ENCODE measurements around the gene MEGF10.

Gene MEGF10

DNA sequence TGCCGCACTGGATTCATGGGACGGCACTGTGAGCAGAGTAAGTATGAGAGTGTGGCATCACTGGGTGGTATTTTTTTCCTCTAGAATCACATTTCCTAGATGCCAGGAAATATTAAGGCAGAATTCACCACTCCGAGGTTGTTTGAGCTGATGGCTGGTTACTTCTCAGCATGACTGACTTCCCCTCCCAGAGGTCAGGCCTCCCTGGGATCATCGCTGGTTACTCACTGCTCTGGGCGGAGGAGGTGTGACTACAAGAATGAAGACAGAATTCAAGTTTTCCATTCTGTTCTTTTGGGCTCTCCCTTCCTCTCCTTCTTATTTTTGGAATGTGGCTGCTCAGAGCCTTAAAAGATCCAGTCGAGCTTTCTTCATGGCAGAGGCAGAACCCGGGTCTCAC lies 150.2 kb downstream of the MEGF10 start:
- no peak for DNase-seq (ENCODE audit: low spot score)

DNA sequence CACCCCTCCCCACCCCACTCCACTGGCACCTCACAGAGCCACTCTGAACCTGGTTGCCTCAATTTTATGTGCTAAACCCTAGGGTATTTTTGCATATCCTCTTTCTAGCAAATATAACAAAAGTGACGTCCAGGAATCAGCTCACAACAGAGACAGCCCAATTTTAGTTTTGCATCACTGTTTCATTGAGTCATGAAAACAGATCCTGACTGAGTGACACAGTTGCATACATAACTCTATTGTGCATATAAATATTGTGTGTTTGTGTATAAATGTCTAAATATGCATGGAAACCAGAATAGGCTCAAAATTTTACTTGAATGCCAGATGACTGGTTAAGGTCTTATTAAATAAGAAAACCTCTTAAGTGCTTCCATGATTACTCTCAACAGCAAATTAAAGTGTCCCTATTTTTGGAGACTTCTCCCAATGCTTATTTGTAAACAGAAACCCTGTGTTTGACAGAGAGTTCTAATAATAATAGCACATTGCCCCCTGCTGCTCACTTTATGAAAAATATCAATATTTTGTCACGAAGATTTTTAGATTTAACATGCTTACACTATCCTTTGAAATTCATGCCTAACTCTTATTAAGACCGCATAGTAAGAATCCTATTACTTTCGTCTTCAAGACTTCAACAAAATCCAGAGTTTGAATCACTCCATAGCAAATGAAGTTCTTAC lies 151.3 kb downstream of the MEGF10 start:
- DNase-seq (ENCODE audit: low spot score) = no peak

DNA sequence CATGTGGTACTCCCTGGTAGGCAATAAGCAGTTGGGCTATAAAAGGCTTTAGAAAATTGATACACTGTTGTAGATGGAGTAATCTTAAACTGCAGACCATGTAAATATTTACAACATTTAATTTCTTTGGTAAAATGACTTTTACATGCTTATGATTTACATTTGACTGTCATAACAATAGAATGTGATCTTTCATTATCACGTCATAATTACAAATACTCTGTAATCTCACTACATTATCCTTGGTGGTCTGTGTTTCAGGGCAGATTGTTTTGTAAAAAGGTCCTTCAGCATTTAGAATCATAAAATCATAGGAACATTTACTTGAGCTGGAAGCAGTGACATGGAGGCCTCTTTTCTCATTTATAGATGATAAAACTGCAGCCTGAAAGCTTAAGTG lies 153.6 kb downstream of the MEGF10 start:
- no peak for DNase-seq (ENCODE audit: low spot score)

DNA sequence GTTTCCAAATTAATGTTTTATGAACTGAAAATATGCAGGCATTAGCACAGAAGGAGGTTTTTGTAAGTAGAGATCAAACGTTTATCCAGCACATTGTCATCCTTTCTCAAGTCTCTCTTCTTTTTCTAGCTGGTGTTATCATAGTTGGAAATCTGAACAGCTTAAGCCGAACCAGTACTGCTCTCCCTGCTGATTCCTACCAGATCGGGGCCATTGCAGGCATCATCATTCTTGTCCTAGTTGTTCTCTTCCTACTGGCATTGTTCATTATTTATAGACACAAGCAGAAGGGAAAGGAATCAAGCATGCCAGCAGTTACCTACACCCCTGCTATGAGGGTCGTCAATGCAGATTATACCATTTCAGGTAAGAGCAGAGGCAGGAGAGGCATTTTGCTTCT lies 154.7 kb downstream of the MEGF10 start:
- DNase-seq (ENCODE audit: low spot score) = no peak

DNA sequence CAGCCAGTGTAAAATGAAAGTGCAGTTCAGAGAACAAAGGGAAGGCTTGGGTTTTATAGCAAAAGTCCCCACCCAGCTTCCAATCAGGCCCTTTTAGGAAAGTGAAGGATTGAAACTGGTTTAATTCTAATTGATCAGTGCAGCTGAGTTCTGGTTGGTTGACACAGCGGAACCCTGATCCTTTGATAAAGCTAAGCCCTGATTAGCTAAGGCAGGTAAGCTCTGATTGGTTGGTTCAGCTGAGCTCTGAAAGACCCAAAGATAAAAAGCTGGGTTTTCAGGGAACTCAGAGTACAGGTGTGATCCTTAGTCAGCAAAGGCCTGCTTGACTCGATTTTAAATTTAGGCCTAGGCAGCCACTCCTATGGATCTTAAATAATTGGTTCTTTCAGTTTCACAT lies 156.0 kb downstream of the MEGF10 start:
- DNase-seq (ENCODE audit: low spot score) = no peak

DNA sequence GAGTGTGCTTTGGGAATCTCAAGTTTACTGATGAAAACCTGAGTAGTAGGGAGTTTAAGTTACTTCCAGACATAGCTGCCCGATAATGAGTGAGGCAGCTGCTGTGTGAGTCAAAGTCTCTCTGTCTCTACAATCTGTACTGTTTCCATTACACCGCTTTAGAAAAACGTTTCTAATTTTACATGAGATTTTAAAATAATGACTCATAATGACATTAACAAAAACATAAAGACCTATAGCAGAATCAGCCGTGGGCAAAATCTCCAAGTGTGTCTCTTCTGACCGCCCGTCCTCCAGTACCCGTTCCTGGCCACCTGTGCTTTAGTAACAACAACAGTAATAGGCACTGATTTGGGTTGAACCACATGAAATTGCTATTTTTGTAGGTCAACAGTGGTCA lies 157.2 kb downstream of the MEGF10 start:
- no peak for DNase-seq (ENCODE audit: low spot score)

DNA sequence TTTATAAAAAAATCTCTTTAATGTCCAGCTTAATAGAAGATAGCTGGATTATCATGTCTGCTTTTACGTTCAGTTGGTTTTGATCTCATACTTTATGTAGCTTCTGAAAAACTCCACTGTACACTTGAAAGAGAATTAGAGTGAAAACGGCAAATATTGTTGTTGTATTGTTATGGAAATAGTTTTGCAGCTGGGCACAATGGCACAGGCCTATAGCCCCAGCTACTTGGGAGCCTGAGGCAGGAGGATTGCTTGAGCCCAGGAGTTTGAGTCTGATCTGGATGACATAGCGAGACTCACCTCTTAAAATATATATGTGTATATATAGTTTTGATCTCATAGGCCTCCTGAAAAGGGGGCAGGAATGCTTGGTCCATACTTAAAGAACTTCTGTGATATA lies 159.4 kb downstream of the MEGF10 start:
- DNase-seq (ENCODE audit: low spot score) = no peak

DNA sequence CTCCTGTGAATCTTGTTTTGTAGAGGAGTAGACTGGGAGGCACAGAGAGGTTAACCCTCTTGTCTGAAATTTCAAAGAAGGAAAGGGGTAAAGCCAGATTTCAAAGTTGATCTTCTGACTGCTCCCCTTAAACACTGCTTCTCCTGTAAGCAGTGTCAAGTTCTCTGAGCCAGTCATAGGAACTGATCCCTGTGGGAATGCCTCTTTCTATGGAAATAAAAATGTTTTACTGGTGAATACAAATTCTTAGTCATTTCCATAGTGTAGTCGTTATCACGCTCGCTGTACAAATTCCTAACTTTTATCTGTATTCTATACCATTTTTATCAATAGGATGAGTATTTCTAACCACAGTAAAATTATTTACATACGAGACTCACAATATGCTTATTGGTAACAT lies 160.5 kb downstream of the MEGF10 start:
- DNase-seq (ENCODE audit: low spot score) = no peak

DNA sequence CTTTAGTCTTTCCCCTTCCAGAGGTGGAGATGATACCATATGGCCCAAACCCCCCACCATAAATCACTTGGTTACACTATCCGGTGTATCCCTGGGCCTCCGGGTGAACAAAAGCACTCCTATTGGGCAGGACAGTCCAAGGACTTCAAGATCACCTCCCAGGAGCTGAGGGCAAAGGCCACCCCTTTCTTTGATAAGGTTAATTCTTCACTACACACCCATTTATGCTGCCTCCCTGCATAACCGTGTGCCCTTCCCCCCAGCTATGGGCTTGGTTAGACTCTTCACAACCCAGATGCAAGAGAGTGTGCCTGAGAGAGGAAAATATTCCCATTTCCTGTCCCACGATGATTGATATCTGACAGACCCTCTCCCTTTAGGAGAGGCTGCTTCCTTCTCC lies 162.0 kb downstream of the MEGF10 start:
- no peak for DNase-seq (ENCODE audit: low spot score)

DNA sequence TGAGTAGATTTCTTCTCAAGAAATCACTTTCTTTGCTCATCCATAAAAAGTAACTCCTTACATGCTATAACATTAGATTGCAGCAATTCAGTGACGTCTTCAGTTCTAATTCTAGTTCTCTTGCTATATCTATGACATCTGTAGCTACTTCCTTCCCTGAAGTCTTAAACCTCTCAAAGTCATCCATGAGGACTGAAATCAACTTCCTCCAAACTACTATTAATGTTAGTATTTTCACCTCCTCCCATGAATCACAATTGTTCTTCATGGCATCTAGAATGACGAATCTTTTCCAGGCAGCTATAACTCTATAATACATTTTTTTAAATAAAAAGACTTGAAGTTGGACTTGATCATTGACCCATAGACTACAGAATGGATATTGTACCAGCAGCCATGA lies 180.6 kb downstream of the MEGF10 start:
- DNase-seq (ENCODE audit: low spot score) = no peak

DNA sequence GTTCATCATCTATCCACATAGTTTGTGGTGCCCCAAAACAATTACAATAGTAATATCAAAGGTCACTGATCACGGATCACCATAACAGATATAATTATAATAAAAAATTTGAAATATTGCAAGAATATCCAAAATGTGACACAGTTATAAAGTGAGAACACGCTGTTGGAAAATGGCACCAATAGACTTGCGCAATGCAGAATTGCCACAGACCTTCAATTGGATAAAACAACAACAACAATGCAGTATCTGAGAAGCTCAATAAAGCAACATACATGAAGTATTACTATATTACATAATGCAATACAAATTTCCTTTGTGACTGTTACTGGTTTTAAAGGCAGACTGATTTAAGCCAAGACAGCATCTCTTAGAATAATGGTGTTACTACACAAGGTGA lies 182.1 kb downstream of the MEGF10 start:
- no peak for DNase-seq (ENCODE audit: low spot score)

DNA sequence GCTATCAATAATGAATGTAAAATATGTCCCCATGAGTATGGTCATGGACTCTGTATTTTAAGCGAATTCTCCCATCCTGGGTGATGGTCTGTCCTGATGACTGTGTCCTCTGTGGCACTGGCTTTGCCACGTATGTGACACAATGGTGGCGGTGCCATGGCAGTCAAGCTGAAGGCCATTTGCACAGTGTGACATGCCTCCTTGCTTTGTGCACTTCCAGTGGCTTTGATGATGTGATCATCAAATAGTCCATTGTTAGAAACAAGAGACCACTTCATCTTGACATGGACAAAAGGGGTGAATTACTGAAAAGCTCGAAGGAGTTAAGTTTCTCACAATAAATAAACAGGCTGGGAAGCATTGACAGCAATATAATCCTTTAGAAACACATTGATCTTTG lies 195.9 kb downstream of the MEGF10 start:
- DNase-seq (ENCODE audit: low spot score) = no peak

DNA sequence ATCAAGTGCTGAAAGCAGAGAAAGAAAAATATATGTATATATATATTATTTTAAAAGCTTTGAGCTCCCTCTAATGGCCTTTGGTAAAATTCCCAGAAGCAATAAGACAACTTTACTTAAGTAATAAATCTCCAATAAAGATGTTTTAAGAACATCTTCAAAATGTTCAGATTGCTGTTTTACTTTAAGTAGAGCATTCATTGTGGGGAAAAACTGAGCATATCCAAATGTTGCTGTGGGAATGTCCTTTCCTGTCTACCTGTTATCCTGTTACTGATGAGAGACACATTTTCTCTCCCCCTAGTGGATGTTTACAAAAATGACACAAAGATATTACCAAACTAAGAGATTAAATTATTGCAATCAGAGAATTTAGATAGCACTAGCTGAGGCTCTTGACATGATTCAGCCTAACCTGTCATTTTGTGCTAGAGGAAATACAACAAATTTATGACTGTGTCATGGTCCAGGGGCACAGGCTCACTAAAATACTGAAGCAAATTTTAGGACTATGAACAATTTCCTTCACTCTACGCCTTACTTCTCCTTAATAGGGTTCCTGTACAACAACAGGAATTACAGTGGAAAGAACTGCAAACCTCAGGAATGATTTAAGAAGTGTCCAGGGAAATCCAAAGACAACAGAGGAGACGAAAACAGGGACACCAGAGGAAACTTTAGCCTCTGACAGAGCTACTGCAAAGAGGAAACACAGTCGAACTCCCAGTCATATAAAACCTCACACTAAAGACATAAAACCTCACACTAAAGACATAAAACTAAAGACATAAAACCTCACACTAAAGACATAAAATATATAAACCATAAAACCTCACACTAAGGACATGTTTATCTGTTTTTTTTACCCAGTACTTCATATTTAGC lies 202.5 kb downstream of the MEGF10 start:
- peak; percentile 28 for DNase-seq (ENCODE audit: low spot score)

DNA sequence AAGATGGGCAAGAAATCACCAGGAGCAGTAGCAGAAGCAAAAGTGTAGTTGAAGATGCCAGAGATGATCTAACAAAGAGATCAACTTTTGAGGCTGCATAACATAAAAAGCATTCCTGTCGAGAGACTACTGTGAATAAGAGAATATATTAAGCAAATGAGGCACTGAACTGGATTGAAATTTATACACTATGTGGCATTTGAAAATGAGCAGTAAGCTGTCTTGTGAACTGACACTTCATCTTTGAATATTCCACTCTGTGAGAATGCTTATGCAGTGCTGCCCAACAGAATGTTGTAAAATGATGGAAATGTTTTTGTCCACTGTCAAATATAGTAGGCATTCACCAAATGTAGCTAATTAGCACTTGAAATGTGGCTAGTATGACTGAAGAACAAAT lies 208.0 kb downstream of the MEGF10 start:
- DNase-seq (ENCODE audit: low spot score) = no peak

DNA sequence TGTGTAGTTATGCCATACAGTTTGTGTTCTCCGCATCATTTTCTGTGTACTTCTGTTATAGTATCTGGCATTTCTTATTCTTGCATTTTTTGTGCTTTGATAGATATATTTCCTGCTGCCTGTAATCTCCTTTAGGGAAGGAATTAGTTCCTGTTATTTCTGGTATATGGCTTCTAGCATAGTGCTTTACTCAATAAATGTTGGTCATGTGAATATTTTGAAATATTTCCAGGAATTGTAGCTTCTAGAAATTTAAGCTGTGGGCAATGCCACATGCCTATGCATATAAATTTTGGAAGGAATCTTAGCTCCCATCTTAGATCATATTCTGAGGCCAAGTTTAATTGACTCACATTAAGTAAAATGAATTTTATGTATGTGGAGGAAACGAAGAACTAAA lies 215.3 kb downstream of the MEGF10 start:
- DNase-seq (ENCODE audit: low spot score) = no peak

DNA sequence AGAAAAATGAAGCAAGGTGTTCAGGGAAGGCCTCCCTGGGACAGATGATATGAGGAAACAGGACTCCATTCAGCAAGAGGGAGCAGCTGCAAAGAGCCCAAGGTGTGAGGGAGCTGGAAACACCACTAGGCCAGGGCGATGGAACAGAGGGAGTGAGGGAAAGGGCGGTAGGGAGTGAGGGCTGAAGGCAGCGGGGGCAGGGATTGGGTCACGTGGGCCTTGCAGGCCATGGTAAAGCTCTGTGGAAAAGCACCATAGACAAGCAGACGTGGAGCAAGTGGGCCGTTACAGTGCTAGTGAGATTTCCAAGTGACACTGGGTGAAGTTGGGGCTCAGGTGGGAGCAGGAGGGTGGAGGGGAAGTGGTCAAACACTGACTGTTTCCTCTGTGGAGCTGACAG lies 216.0 kb downstream of the MEGF10 start:
- DNase-seq (ENCODE audit: low spot score) = peak; percentile 8

DNA sequence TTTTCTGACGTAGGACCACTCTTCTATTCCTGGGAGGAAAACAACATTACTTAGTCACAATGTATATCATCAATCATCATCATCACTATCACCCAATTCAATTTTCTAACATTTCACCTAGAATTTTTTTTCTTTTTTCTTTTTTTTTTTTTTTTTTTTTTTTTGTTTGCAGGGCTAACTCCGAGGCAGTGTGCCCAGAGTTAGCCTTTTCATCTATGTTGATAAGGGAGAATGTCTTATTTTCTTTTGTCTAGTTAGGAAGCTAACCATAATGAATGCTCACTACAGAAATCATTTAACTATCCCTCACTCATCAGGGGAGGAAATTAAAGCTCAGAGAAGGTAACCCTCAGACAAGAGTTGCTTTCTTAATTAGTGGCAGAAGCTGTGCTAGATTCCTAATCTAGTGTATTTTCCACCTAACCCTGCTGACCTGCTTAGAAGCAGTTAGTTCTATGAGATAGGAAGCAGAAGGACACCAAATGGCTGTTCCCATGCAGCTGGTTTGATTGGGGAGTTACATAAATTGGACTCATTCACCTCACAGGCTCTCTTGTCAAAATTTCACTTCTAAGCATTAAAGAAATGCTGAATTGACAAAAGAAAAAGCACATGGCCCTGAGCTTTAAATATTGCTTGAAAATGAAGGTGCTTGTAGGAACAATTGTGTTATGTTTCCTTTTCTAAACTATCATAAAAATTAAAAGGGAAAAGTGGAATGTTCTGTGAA lies 218.2 kb downstream of the MEGF10 start:
- no peak for DNase-seq (ENCODE audit: low spot score)
